Fibroblast of lung (primary cell): ENCODE results near the gene RASSF5. TPM values are rescaled to one million over a fixed set of nuclear protein-coding genes. Genes with fewer than 3 reads are reported as not detected.

Experiments
- DNase-seq, 2 donors: peaks; one replicate each; pipeline versions ENCODE4 v3.0.0 to v3.0.0-alpha.2; 2010; ENCODE audit warnings: low read depth in 2 of 2
- H2AFZ ChIP-seq: 2 replicates; pipeline ENCODE4 v1.5.1; 2012; ENCODE audit warnings: low read length, control low read depth, inconsistent platforms
- H3K27ac ChIP-seq: 2 replicates; pipeline ENCODE4 v1.5.1; 2011; ENCODE audit warnings: low read length, control low read depth; ENCODE audit not compliant: insufficient read depth
- H3K27me3 ChIP-seq: 2 replicates; pipeline ENCODE4 v1.5.1; 2011; ENCODE audit warnings: mild to moderate bottlenecking, low read length; ENCODE audit not compliant: control insufficient read depth, insufficient read depth
- H3K36me3 ChIP-seq: 2 replicates; pipeline ENCODE4 v1.5.1; 2011; ENCODE audit warnings: low read length; ENCODE audit not compliant: control insufficient read depth, insufficient read depth
- H3K4me1 ChIP-seq: 2 replicates; pipeline ENCODE4 v1.5.1; 2011; ENCODE audit warnings: low read length; ENCODE audit not compliant: control insufficient read depth, insufficient read depth; ENCODE audit errors: extremely low read depth
- H3K4me2 ChIP-seq: 2 replicates; pipeline ENCODE4 v1.5.1; 2011; ENCODE audit warnings: low read length, control low read depth; ENCODE audit not compliant: insufficient read depth; ENCODE audit errors: extremely low read depth
- H3K4me3 ChIP-seq, 4 experiments: fragments of 200-600 bp in 1 of 4; sonication (generic) in 1 of 4; replicated peaks in 1 of 4; 2 replicates each; pipeline ENCODE4 v1.5.1; 2011 to 2016; ENCODE audit warnings: low read length in 4 of 4, low read depth in 3 of 4, mild to moderate bottlenecking in 3 of 4, control low read depth in 2 of 4, inconsistent platforms in 1 of 4, mixed read lengths in 1 of 4; ENCODE audit not compliant: insufficient read depth in 1 of 4; ENCODE audit errors: control extremely low read depth in 1 of 4
- H3K79me2 ChIP-seq: 2 replicates; pipeline ENCODE4 v1.5.1; 2012; ENCODE audit warnings: mild to moderate bottlenecking, low read length, inconsistent platforms; ENCODE audit not compliant: control insufficient read depth, insufficient read depth
- H3K9ac ChIP-seq: 2 replicates; pipeline ENCODE4 v1.5.1; 2011; ENCODE audit warnings: mild to moderate bottlenecking, low read length, control low read depth; ENCODE audit not compliant: insufficient read depth
- H3K9me3 ChIP-seq: 2 replicates; pipeline ENCODE4 v1.5.1; 2012; ENCODE audit warnings: low read depth, low read length; ENCODE audit not compliant: control insufficient read depth, insufficient read depth
- H4K20me1 ChIP-seq: 2 replicates; pipeline ENCODE4 v1.5.1; 2011; ENCODE audit warnings: low read length; ENCODE audit not compliant: control insufficient read depth, insufficient read depth; ENCODE audit errors: extremely low read depth
- CTCF ChIP-seq, 2 donors: IDR thresholded peaks in 1 of 2; conservative IDR thresholded peaks in 1 of 2; 1 replicate in 1 of 2; 2 replicates in 1 of 2; pipeline ENCODE4 v1.5.1; 2011 to 2012; ENCODE audit warnings: low read length in 2 of 2, control low read depth in 1 of 2, inconsistent platforms in 1 of 2, low read depth in 1 of 2, mild to moderate bottlenecking in 1 of 2
- EZH2 ChIP-seq: IDR thresholded peaks from 2 replicates; pipeline ENCODE4 v1.5.1; 2012; ENCODE audit warnings: low read length, control low read depth, mild to moderate bottlenecking; ENCODE audit errors: missing control alignments
- polyA plus RNA-seq, 2 donors: library from polyadenylated mRNA; depleted of rRNA in 1 of 2; stranded (reverse) in 1 of 2; unstranded in 1 of 2; fragments of >200 nt; gene quantifications; 2 replicates each; pipeline ENCODE4 v1.2.1, GENCODE V29; 2011 to 2012; ENCODE audit warnings: missing spikeins in 1 of 2
- total RNA-seq: library from RNA; depleted of rRNA; stranded (reverse); fragments of >200 nt; gene quantifications from 2 replicates; pipeline ENCODE4 v1.2.1, GENCODE V29; 2014

RASSF5 gene
- total and polyA plus RNA-seq, 2 donors (not counting 1 experiment from before 2014, with no cell fraction given), result 1.3 to 3.0 TPM

GRCh38 chr1:206551296-206551985 lies 44.1 kb downstream of the RASSF5 start:
- peaks cover 2% of the 10 kb centered on the region for H4K20me1 ChIP-seq
- peaks cover 12% of the 10 kb centered on the region for H3K27me3 ChIP-seq
- TF ChIP-seq EZH2, result no peak
- TF ChIP-seq CTCF (conservative IDR thresholded peaks at IDR 0.05 in 1 of 2, IDR thresholded peaks at IDR 0.05 in 1 of 2; ENCODE audit: low read depth in 1 of 2, low read length in 2 of 2), result no peak
- no peak overlapping the region for H3K4me3 ChIP-seq
- no peaks in the 10 kb centered on the region for H3K4me1 ChIP-seq
- H2AFZ ChIP-seq, result no peak overlapping the region
- H3K9me3 ChIP-seq, result no peaks in the 10 kb centered on the region
- H3K27ac ChIP-seq, result no peak overlapping the region
- no peak overlapping the region for H3K9ac ChIP-seq
- H3K36me3 ChIP-seq, result no peaks in the 10 kb centered on the region
- H3K4me2 ChIP-seq, result no peak overlapping the region
- H3K79me2 ChIP-seq, result no peaks in the 10 kb centered on the region
- no peak for DNase-seq

- Histone ChIP-seq H3K4me3 (no peak overlapping the region), H3K27ac (no peak overlapping the region), H3K9ac (no peak overlapping the region), H4K20me1 (peaks cover 2% of the 10 kb centered on the region), H2AFZ (no peak overlapping the region), H3K9me3 (no peaks in the 10 kb centered on the region), H3K79me2 (no peaks in the 10 kb centered on the region), H3K36me3 (no peaks in the 10 kb centered on the region), H3K4me1 (no peaks in the 10 kb centered on the region), H3K27me3 (peaks cover 12% of the 10 kb centered on the region), H3K4me2 (no peak overlapping the region)
- TF ChIP-seq CTCF (conservative IDR thresholded peaks at IDR 0.05 in 1 of 2, IDR thresholded peaks at IDR 0.05 in 1 of 2; ENCODE audit: low read depth in 1 of 2, low read length in 2 of 2) (no peak), EZH2 (no peak)
- DNase-seq, result no peak
These were observed 44.6 kb downstream of the RASSF5 start for GRCh38 chr1:206551986-206552326.

- H3K4me1 ChIP-seq, result no peaks in the 10 kb centered on the region
- peaks cover 2% of the 10 kb centered on the region for H4K20me1 ChIP-seq
- no peak for DNase-seq
- no peak overlapping the region for H3K9ac ChIP-seq
- H3K27ac ChIP-seq, result no peak overlapping the region
- H3K9me3 ChIP-seq, result no peaks in the 10 kb centered on the region
- no peak overlapping the region for H3K4me2 ChIP-seq
- H3K79me2 ChIP-seq, result no peaks in the 10 kb centered on the region
- no peak overlapping the region for H2AFZ ChIP-seq
- H3K36me3 ChIP-seq, result no peaks in the 10 kb centered on the region
- H3K27me3 ChIP-seq, result peaks cover 12% of the 10 kb centered on the region
- no peak for TF ChIP-seq EZH2
- no peak for TF ChIP-seq CTCF (conservative IDR thresholded peaks at IDR 0.05 in 1 of 2, IDR thresholded peaks at IDR 0.05 in 1 of 2; ENCODE audit: low read depth in 1 of 2, low read length in 2 of 2)
- H3K4me3 ChIP-seq, result no peak overlapping the region
These were observed 46.9 kb downstream of the RASSF5 start for GRCh38 chr1:206554211-206554610.
